HepG2 (cell line): ENCODE results near the gene ANKRD65. TPM values are rescaled to one million over a fixed set of nuclear protein-coding genes. Genes with fewer than 3 reads are reported as not detected.

Experiments used
- ATF4 ChIP-seq, 2 experiments: fragments of 450-650 bp in 1 of 2; sonication (generic) in 1 of 2; formaldehyde crosslinking; IDR thresholded peaks; 2 replicates each; pipeline versions ENCODE4 v1.5.0 to v1.8.0; 2020 to 2022; ENCODE audit warnings: mild to moderate bottlenecking in 1 of 2, missing genetic modification reagents in 1 of 2
- CCAR2 ChIP-seq: fragments of 200-400 bp; formaldehyde crosslinking; optimal IDR thresholded peaks from 2 replicates; pipeline ENCODE3; 2018; ENCODE audit warnings: low read depth, mild to moderate bottlenecking, low read length, moderate library complexity
- CEBPB ChIP-seq: IDR thresholded peaks from 2 replicates; pipeline ENCODE4 v1.6.1; 2011; ENCODE audit warnings: low read depth, low read length, improper control_type of control experiment, borderline replicate concordance
- CHD2 ChIP-seq: IDR thresholded peaks from 2 replicates; pipeline ENCODE4 v1.6.1; 2011; ENCODE audit warnings: low read depth, low read length, improper control_type of control experiment
- CREB3 ChIP-seq: sonication (generic); formaldehyde crosslinking; IDR thresholded peaks from 2 replicates; pipeline ENCODE4 v1.5.0; 2020; ENCODE audit warnings: missing genetic modification reagents
- HMGXB4 ChIP-seq, 2 experiments: sonication (generic) in 1 of 2; formaldehyde crosslinking in 1 of 2; IDR thresholded peaks; 2 replicates each; pipeline versions ENCODE4 v1.4.0 to v1.6.1; 2018 to 2020; ENCODE audit warnings: missing genetic modification reagents in 2 of 2, borderline replicate concordance in 1 of 2, low read depth in 1 of 2, mild to moderate bottlenecking in 1 of 2, missing biosample characterization in 1 of 2
- IRF1 ChIP-seq: sonication (generic); formaldehyde crosslinking; IDR thresholded peaks from 2 replicates; pipeline ENCODE4 v1.4.0; 2020; ENCODE audit warnings: low read depth, mild to moderate bottlenecking, missing genetic modification reagents
- KDM5B ChIP-seq: sonication (generic); formaldehyde crosslinking; IDR thresholded peaks from 2 replicates; pipeline ENCODE4 v1.4.0; 2020; ENCODE audit warnings: missing genetic modification reagents, mild to moderate bottlenecking, borderline replicate concordance
- NAIF1 ChIP-seq: sonication (generic); formaldehyde crosslinking; IDR thresholded peaks from 2 replicates; pipeline ENCODE4 v1.5.0; 2020; ENCODE audit warnings: mild to moderate bottlenecking, missing genetic modification reagents, borderline replicate concordance
- NONO ChIP-seq, 2 experiments: fragments of 450-650 bp in 1 of 2; sonication (generic) in 1 of 2; formaldehyde crosslinking in 1 of 2; IDR thresholded peaks in 1 of 2; conservative IDR thresholded peaks in 1 of 2; 2 replicates each; pipeline versions ENCODE4 v1.6.1 to v1.8.0; 2017 to 2022; ENCODE audit warnings: mild to moderate bottlenecking in 1 of 2, missing genetic modification reagents in 1 of 2, moderate library complexity in 1 of 2
- PBX2 ChIP-seq: IDR thresholded peaks from 2 replicates; pipeline ENCODE4 v1.6.1; 2016; ENCODE audit warnings: control low read depth
- PHF20 ChIP-seq: sonication (generic); formaldehyde crosslinking; IDR thresholded peaks from 2 replicates; pipeline ENCODE4 v1.5.0; 2020; ENCODE audit warnings: mild to moderate bottlenecking, missing genetic modification reagents
- POLR2AphosphoS2 ChIP-seq: IDR thresholded peaks from 2 replicates; pipeline ENCODE4 v1.6.1; 2011; ENCODE audit warnings: low read depth, low read length, improper control_type of control experiment
- TP53 ChIP-seq: sonication (generic); formaldehyde crosslinking; conservative IDR thresholded peaks from 2 replicates; pipeline ENCODE4 v1.4.0; 2020; ENCODE audit warnings: missing genetic modification reagents
- ZBTB37 ChIP-seq: sonication (generic); formaldehyde crosslinking; IDR thresholded peaks from 2 replicates; pipeline ENCODE4 v1.4.0; 2020; ENCODE audit warnings: mild to moderate bottlenecking, missing genetic modification reagents
- ZBTB42 ChIP-seq: sonication (generic); formaldehyde crosslinking; IDR thresholded peaks from 2 replicates; pipeline ENCODE4 v1.5.0; 2020; ENCODE audit warnings: mild to moderate bottlenecking, missing genetic modification reagents
- ZMYM2 ChIP-seq: sonication (generic); formaldehyde crosslinking; IDR thresholded peaks from 2 replicates; pipeline ENCODE4 v1.8.0; 2022; ENCODE audit warnings: mild to moderate bottlenecking, missing genetic modification reagents
- ZNF503 ChIP-seq: sonication (generic); formaldehyde crosslinking; IDR thresholded peaks from 2 replicates; pipeline ENCODE4 v1.4.0; 2020; ENCODE audit warnings: missing genetic modification reagents
- polyA plus RNA-seq, 8 experiments: library from polyadenylated mRNA; depleted of rRNA in 3 of 8; stranded (reverse) in 7 of 8; unstranded in 1 of 8; fragments of >200 nt; fragmentation: Illumina TruSeq in 4 of 8; extraction: Trizol in 4 of 8; gene quantifications; 2 replicates each; pipeline versions ENCODE4 v1.2.1 to v1.2.3, GENCODE V29; 2011 to 2016; ENCODE audit warnings: low read depth in 4 of 8, missing spikeins in 1 of 8, mixed read lengths in 1 of 8; ENCODE audit not compliant: insufficient read depth in 1 of 8
- total RNA-seq, 5 experiments: library from RNA; depleted of rRNA; stranded (reverse); fragments of >200 nt; fragmentation: Illumina TruSeq; extraction: Trizol; gene quantifications; 2 replicates each; pipeline ENCODE4 v1.2.3, GENCODE V29; 2016; ENCODE audit warnings: low read depth in 1 of 5

The ANKRD65 gene
- total and polyA plus RNA-seq, 2 of the 13 experiments (the other 11 are each of a cell fraction or from before 2014, with no cell fraction given), result 12.1 to 30.1 TPM

GRCh38 chr1:1431845-1432273, 10.8 kb upstream of the ANKRD65 start (continued):
- no peak for TF ChIP-seq NAIF1
- no peak for TF ChIP-seq ATF4 (CRISPR knock-in tag; IDR thresholded peaks at IDR 0.05)
- TF ChIP-seq IRF1 (CRISPR knock-in tag), result no peak
- TF ChIP-seq CCAR2, result no peak
- TF ChIP-seq PHF20 (CRISPR knock-in tag), result no peak
- peak; percentile 74; the same call in 1 of the 2 replicates for TF ChIP-seq ZNF503 (CRISPR knock-in tag)
- TF ChIP-seq KDM5B (CRISPR knock-in tag), result no peak
- TF ChIP-seq CHD2, result no peak
- peak; percentile 83; the same call in 1 of the 2 replicates for TF ChIP-seq ZBTB37 (CRISPR knock-in tag)
- TF ChIP-seq POLR2AphosphoS2, result no peak
- TF ChIP-seq NONO (IDR thresholded peaks at IDR 0.05), result no peak
- TF ChIP-seq NONO (CRISPR knock-in tag; conservative IDR thresholded peaks at IDR 0.05), result peak; percentile 60; the same call in 1 of the 2 replicates
- TF ChIP-seq CREB3 (CRISPR knock-in tag), result no peak
- TF ChIP-seq ZMYM2 (CRISPR knock-in tag), result no peak
- 0 out of 2 replicates have a peak, but pooled peaks have one; percentile 45 for TF ChIP-seq TP53 (CRISPR knock-in tag)
- TF ChIP-seq PBX2 (CRISPR knock-in tag), result no peak
- TF ChIP-seq HMGXB4 (CRISPR knock-in tag; IDR thresholded peaks at IDR 0.05; ENCODE audit: borderline replicate concordance in 1 of 2, low read depth in 1 of 2), result 0 out of 4 replicates have a peak, but pooled peaks have one; percentile 19 to 23
- no peak; the same call in 1 of the 2 replicates for TF ChIP-seq ZBTB42 (CRISPR knock-in tag)
- peak; percentile 39; the same call in 1 of the 2 replicates for TF ChIP-seq CEBPB
